SIG-M5 treated with dmso at 0.1 percent for 504 hours (cell line): ENCODE measurements around the gene FMO3.

ENCODE experiments used
- DNase-seq: peaks from one replicate; lab custom pipeline; 2025; ENCODE audit not compliant: unreplicated experiment; lab: John Stamatoyannopoulos, UW

The FMO3 gene

DNA sequence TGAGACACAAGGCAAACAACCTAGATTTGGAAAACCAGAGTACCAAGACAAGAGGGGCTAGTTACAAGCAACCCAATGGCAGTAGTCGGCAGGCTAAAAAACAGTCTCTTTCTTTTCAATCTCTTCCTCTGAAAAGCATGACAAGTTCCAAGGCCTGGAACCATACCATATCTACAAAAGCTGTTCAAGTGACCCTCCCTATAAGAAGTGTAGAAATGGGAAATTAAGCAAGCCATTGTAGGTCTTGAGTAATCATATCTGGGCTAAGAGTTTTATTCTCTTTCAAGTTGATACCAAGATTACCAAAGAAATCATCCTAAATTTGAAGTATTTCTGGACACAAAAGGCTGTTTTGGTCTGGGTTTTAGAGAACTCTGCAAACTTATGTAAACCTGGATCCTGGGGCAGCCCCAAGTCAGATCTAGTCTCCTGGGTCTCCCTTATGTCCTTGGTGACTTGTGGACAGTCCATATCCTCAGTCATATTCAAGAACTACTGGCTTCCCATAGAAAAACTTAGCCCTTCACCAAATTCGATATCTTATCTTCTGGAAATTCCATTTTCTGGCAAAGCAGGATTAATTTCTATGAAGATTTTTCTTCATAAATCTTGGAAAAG lies 24.7 kb downstream of the FMO3 start:
- DNase-seq = peak; percentile 7

DNA sequence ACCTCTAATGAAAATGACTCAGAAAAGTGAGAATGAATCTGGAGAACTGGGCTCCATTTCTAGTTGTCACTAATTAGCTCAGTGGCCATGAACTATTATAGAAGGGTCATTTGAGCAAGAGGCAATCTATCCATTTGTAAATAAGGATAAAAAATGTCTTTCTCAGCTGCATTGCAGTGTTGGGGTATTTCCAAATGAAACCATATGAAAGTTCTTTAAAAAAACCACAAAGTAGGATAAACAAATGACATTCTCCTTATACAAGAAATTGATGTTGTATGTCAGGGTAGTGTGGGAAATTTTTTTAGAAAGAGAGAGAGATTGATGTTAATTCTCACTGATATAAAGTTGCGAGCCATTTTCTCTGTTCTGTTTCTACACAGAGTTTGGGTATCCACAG lies 26.0 kb downstream of the FMO3 start:
- no peak for DNase-seq

DNA sequence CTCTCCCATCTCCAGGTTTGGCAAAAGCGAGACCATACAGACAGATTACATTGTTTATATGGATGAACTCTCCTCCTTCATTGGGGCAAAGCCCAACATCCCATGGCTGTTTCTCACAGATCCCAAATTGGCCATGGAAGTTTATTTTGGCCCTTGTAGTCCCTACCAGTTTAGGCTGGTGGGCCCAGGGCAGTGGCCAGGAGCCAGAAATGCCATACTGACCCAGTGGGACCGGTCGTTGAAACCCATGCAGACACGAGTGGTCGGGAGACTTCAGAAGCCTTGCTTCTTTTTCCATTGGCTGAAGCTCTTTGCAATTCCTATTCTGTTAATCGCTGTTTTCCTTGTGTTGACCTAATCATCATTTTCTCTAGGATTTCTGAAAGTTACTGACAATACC lies 26.4 kb downstream of the FMO3 start:
- no peak for DNase-seq

DNA sequence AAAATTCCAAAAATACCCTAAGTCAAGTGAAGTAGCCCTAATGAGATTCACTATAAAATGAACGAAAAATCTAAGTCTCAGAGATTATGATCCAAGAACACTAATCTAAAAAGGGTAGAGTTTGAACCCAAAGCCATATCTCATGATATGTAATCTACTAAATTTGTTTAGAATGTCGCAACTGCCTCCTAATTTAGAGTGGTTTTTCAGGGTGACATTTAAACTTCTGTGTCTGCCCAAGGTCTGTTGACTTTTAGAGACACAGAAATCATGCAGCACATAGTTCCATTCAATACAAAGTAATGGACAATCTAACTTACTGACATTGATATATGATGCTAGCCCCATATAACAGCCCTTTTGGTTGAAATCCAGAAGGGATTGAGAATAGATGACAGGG lies 28.9 kb downstream of the FMO3 start:
- DNase-seq = no peak

DNA sequence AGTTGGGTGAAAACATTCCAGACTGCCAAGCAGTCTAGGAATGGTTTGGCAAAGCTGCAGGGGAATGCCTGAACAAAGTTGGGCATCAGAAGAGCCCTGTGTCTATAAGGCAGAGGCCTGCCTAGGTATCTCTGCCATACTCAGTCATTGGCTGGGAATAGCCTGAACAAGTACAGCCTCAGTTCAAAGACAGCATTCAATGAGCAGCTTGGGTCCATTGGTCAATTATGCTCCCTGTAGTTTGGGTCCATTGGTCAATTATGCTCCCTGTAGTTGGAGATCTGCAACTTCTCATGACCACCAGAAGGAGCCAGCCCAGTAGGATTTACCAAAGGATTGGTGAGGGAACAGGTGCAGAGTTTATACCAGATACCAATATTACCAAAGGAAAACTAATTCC lies 31.6 kb downstream of the FMO3 start:
- no peak for DNase-seq

DNA sequence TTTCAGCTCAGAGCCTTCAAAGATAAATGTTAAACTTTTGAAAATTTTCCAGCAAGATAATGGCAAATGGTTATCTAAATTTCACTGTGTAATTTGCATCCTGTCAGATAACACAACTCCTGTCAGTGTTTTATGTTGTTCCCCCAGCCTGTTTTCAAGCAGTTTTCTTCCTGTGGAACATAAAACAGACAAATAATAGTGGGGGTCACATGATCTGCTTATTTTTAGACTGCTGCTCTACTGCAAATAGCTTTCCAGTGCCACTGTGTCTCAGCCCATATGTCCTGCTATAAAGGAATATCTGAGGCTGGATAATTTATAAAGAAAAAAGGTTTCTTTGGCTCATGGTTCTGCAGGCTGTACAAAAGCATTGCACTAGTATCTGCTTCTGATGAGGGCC lies 32.2 kb downstream of the FMO3 start:
- DNase-seq = no peak

DNA sequence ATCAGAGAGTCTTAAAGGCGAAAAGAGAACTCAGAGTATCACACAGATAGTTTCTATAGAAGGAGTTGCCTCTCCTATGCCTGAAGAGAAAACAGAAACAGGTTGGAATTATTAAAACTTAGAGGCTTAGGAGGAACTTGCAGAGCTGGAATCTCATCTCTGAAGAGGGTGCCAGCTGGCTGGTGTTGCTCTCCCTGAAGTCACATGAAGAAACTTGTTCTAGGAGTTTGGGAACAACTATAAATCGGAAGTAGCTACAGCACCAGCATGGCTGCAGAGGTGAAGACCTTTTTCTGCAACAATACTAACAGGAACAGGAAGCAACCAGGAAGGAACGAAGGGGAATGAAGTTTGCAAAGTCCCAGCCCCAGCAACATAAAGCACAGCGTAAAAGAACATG lies 35.8 kb downstream of the FMO3 start:
- DNase-seq = no peak

DNA sequence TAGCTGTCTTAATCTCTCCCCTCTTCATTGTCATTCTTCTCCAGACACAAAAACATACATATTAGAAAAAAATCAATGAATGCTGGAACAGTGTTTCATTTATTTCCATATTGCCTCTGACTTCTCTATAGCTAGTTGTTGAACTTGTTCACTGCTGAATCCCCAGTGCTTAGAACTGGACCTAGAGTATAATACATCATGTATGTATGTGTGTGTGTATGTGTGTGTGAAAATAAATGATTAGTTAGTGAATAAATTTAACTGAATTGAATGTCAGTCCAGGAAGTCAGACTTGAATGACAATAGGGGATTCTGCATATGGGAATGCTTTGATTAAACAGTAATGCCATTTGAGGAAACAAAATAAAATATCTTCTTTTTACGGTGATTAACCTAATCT lies 36.4 kb downstream of the FMO3 start:
- no peak for DNase-seq

DNA sequence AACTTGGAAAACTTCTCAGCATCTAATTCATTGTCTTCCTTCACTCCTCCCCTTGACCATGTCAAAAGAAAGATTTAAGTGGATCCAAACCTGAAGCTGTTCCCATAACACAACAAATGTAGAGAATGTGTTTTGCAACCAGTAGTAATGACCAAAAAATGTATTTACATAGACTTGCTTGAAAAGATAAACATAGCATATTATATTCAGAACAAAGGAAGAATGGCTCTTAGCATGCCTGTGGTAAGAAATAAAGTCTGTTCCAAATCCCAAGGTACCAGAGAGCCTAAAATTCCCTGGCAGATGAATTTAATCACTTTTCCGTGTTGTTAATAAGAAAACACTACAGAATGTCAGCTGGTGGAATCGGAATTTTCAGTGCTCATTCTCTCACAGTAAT lies 36.8 kb downstream of the FMO3 start:
- no peak for DNase-seq

DNA sequence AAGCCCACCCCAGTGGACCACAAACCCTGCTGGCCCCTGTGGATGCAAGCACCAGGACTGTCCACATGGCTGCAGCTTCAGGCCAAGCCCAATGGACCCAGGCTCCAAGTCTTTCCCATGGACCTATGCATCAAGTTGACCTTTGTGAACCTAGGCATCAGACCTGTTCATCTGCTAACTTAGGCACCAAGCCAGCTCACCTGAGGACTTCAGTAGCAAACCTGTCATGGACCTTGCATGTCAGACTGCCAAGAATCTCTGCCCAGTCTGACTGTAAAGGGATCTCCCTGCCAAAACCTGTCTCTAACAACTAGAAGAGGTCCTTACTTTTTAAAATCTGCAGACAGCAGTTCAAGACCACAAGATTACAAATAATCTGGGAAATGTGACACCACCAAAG lies 37.8 kb downstream of the FMO3 start:
- no peak for DNase-seq

DNA sequence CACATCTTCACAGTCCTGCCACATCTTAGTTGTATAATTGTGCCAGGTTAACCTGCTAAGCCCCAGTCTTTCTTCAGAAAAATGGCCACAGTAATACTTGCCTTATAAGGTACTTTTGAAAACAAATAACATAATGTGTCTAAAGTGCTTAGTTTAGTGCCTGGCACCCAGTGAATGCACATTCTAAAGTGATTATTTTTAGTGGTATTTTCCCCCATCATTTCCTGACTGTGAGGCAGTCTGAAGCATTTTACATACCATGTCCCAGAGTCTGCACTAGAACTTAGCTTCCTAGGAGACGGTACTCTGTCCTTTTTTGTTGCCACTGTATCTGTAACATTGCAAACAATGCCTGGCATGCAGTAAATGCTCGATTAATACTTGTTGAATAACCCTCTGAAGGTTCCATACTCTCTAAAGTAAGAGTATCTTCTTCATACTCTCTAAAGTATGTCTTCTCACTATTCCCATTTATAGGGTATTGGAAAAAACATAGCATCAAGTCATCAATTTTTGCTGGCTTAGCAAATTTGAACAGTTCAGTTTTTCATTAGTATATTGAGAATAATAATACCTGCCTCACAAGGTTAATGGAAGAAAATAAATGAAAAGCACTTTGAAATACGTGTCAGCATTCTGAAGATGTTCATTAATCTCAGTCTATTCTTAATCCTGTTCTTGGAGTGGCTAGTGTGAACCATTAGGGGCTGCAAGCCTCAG lies 43.7 kb downstream of the FMO3 start:
- no peak for DNase-seq

DNA sequence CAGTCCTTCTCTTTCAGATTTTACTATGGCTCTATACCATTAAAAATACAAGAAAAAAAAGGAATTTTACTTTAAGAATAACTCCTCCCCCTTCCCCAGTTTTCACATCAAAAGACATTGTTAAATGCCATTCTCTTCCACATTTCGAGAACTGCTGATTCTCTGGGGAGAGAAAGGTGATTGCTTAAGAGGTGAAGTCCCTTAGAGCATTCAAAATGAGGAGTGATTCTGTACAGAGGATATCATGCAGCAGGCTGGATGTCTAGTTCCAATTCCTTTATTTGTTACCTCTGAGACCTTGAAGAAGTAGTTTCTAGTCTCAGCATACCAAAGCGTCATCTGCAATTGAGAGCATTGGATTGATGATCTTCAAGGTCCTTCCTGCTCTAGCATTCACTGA lies 46.9 kb downstream of the FMO3 start:
- no peak for DNase-seq

DNA sequence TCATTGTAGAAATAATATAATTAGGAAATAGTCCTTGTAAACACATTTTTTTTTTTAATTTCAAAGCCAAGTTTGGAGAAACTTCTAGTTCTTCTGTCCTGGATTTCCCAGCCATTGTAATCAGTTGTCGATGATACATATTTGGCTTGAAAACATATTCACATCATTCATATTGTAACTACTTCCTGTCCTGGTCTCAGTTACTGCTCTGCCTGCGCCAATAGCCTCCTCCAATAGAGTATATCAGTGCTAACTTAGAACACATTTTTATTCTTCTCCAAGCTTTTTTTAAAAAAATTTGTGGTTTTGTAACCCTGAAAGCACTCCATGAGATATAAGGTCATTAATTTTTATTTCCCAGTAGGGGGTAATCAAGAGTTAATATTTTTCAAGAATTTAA lies 48.3 kb downstream of the FMO3 start:
- no peak for DNase-seq

DNA sequence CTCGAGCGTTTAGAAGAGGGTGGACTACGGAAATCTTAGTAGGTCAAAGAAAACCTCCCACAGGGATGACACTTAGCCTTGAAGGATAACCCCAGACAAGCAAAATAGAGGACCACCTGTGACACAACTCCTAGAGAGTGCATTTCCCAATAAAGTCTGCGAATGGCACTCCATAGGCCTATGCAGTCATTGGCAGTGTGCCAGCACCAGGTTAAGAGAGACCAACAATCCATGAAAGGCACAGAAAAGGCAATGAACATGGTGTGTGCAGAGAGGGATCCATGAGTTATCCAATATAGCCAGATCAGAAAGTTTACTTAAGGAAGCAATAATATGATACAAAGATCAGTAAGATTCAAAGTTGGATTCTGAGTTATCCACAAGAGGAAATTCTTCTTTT lies 49.2 kb downstream of the FMO3 start:
- no peak for DNase-seq

DNA sequence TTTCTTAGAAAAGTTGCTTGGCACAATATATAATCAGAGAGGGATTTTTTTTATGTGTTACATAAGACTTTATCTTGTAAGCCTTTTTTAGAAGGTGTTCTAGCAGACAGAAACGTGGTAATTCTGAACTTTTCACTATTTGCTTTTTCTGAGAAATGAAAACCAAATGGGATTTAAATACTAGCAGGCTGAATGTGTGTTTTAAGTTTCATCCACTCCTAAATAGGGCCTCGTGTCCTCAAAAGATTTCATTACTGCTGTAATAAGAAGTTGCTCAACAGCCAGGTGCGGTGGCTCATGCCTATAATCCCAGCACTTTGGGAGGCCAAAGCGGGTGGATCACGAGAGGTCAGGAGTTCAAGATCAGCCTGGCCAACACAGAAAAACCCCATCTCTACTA lies 49.7 kb downstream of the FMO3 start:
- no peak for DNase-seq

DNA sequence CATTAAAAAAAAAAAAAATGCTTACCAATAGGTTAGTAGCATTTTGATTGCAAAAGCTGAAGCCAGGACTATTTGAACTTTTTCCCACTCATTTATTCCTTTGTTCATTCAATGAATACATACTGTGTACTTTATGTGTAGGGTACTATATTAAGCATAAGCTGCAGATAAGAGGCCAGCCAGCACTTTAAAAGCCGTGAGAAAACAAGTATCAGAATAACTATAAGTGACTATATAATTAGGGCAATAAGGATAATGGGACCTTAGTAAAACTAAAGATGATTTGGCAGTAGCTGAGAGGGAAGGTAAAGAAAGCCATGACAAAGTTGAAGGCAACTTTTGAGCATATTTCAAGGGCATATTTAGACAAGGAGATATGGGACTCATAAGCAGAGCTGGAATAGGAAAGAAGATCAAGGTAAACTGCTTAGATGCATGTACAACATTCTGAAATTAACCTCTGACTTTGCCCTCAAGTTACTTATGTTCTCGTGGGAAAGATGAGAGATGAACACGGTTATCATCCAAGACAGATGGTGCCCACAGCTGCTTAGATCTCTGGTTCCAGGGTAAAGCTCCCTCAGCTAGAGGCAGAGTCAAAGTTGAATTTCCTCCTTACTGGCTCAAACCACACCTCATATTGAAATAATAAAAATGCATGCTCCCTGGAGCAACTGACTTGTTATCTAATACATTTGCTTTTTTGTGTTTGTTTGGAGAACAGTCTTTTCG lies 50.4 kb downstream of the FMO3 start:
- no peak for DNase-seq

DNA sequence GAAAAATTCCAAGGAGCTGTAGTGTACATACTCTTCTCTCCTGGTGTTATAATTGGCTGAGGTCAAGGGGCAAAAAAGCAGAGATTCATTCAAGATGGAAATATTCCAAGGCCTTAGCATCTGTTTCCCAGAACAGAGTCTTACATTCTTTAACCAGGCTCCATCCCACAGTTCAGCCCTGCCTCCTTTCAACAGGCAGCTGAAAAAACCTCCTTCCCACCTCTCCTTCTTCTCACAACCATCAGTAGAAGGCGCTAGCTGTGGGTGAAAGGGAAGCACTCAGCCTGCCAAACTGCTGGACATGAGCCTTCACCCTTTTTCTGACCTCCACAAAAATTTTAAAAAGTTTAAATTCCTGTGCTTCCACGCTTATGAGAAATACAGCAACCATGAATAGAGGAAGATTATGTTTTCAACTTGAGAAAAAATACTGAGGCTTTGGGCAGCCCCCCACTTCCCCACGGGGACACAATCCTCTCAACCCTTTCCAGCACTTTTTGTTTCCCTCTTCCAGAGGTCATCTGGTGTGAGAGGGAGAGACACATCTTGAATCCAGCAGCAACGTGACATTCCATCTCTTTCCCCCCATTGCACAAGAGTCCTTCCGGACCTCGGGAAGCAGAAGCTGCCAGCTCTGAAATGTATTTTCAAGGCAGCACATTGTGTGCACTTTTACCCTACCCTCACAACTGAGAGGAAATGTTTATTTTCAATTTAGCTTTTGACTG lies 51.1 kb downstream of the FMO3 start:
- DNase-seq = no peak

DNA sequence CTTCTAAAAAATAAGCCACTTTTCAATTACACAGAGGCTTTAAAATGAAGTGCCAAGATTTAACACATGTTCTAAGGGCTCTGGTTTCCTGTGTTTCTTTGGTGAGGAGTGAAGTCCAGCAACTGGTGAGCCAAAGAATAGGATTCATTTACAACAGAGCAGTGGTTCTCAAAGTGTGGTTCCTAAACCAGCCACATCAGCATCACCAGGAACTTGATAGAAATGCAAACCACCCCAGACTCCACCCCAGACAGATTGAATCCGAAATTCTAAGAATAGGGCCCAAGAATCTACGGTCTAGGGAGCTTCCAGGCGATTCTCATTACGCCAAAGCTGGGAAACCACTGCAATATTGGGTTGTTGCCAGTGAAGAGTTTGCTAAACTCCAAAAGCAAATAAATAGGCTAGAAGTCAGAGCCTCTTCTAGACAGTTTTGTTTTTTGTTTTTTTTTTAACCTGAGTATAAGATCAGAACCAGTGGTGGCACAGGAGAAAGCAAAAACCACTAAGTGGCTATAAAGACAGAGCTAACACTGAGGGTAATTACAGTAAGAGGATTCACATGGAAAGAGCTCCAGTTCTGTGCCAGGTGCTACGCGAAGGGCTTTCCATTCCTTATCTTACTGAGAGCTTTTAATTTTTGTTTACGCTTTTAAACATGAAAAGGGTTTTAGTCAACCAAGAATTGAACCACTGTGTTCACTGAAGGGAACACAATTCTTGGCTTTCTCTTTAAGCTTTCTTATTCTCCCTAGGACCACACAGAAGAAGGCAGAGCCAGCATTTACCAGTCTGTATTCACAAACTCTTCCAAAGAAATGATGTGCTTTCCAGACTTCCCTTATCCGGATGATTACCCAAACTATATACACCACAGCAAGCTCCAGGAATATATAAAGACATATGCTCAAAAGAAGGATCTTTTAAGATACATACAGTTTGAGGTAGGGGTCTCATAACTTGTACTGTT lies 52.0 kb downstream of the FMO3 start:
- no peak for DNase-seq

DNA sequence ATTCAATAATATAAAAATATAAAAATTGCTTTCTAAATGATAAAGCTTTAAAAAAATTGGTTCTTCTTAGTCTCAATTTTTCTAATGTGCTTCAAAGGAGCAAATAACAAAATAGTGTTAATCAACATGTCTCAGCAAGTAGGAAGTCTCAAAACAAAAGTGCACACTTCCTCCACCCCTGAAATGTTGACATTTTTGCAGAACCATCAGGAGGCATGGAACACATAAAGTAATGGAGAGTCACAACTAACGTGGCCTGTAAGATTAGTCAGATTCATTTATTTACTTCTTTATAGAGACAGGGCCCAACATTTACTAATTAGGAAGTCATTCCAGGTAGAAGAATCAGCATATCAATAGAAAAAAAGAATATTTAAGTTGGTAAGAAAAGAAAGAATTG lies 59.5 kb downstream of the FMO3 start:
- no peak for DNase-seq

DNA sequence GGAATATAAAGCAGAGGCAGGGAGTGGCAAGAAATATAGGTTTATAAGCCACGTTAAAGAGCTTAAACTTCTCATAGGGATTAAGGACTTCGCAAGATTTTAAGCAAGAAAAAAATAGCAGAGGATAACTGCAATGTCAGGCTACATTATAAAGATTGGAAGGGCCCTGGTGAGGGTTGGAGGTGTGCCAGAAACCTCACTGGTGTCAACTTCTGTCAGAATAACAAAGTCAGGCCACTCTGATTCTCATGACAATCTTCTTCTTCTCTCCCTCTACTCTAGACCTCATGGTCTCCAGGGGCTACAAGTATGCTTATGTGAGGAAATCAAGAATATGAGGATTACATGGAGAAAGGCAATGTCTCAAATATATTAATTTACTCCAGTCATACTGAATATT lies 61.8 kb downstream of the FMO3 start:
- DNase-seq = no peak

DNA sequence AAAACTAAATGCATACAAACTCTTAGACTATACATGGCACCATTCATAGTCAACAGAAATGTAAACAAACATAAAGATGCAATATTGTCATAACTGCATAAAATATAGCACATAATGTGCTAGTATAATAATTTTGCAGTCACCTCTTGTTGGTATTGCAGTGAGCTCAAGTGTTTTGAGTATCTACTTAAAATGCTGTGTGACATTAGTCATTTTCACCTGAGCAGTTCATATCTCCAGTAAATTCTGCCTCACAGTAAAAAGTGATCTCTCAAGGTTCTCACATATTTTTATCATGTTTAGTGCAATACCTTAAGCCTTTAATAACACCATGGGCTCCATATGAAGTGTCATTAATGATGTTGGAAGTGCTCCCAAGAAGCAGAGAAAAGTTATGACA lies 64.8 kb downstream of the FMO3 start:
- no peak for DNase-seq
